DMS114 treated with DMSO at 0.1 percent for 48 hours (cell line): ENCODE measurements around the gene TF.
"Not testable (repeated sequence)": the region's sequence is repeated elsewhere in the genome, so short reads cannot be mapped to it uniquely, and the experiment has no call there.

Experiments used
- DNase-seq: peaks from one replicate; lab custom pipeline; 2025; ENCODE audit not compliant: unreplicated experiment; lab: John Stamatoyannopoulos, UW

Gene TF

DNA sequence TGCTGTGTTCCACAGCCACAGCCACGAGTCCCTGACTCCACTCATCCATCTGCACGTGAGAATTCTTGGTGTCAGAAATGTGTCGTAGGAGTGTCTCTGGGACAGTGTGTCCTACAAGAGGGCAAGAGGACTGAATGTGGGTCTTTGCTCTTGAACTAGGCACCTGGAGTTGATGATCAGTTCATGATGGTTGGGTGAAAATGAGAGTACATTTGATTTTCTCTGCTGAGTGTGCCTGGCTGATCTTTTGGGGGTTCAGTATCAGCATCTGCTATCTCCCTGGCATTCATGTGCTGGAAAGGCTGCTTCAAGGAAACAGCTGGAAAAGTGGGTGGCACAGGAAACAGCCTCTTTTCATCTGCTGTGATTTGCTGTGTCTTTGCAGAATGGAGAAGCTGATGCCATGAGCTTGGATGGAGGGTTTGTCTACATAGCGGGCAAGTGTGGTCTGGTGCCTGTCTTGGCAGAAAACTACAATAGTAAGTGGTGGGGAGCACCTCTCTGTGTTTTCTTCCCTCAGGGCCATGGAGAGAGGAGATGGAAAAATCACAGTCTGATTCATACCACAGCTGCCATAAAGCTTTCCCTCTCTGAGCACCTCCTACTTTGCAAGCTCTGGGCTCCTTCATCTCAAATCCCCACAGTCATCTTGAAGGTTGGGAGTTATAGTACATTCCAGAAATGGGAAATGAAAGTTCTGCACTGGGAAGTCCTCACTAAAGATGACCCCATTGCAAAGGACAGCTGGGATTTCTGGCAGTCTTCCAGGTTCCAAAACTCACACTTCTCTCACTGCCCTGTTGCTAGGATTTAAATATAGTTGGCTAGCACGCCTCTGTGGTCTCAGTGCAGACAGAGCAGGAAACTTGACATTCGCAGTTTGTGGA, 17.8 kb downstream of the TF start:
- no peak for DNase-seq

DNA sequence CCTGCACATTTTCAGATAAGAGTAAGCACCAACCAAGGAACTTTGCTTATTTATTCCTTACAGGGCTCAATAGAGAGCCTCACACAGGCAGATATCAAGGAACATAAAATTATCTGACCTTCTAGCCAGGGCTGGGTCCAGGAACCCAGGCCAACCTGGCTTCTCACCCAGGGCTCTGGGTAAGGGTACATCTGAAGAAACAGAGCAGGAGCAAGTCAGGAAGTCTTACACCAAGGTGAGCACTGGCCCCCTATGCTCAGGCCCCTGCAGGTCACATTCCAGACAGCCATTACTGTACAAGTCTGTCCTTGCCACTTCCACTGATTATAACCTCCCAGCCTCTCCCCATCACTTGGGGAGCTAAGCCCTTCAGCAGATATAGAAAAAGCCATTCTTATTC, 19.1 kb downstream of the TF start:
- no peak for DNase-seq

GRCh38 chr3:133767607-133768006, 21.4 kb downstream of the TF start:
- no peak for DNase-seq

GRCh38 chr3:133769536-133769935, 23.3 kb downstream of the TF start:
- no peak for DNase-seq

- DNase-seq: no peak
Observed at GRCh38 chr3:133773732-133774131, 27.5 kb downstream of the TF start.

GRCh38 chr3:133775309-133775708, 29.1 kb downstream of the TF start:
- no peak for DNase-seq

GRCh38 chr3:133775835-133776234, 29.6 kb downstream of the TF start:
- DNase-seq: no peak

- no peak for DNase-seq
Observed at GRCh38 chr3:133776794-133777438, 30.7 kb downstream of the TF start.

- no peak for DNase-seq
Observed at GRCh38 chr3:133777807-133778568, 31.8 kb downstream of the TF start.

GRCh38 chr3:133779626-133780203, 33.5 kb downstream of the TF start:
- no peak for DNase-seq

- DNase-seq: not testable (repeated sequence)
Observed at GRCh38 chr3:133780756-133781155, 34.6 kb downstream of the TF start.

- no peak for DNase-seq
Observed at GRCh38 chr3:133781570-133781969, 35.4 kb downstream of the TF start.

DNA sequence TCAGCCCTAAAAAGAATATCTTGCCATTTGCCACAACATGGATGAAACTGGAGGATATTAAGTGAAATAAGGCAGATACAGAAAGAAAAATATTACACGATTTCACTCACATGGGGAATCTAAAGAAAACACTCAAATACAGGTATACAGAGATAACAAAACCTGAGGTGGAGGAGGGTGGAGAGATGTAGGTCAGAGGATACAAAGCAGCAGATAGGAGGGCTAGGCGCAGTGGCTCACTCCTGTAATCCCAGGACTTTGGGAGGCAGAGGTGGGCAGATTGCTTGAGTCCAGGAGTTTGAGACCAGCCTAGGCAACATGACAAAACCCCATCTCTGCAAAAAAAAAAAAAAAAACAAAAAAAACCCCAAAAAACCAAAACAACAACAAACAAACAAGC, 36.3 kb downstream of the TF start:
- DNase-seq: no peak

GRCh38 chr3:133783762-133784161, 37.6 kb downstream of the TF start:
- DNase-seq: no peak

DNA sequence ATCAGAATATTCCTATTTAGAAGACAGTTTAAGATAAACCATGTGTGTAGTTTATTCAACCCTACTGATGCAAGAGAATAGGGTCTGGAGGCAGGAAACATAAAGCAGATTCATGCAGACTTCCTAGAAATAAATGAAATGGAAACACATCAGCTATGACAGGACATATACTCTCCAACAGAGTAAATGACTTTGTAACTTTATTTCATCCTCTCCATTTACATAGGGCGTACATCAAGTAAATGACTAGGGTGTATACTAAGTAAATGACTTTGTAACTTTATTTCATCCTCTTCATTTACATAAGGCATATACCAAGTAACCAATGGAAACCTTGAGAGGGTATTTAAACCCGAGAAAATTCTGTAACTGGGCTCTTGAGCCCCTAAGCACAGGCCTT, 41.8 kb downstream of the TF start:
- no peak for DNase-seq

DNA sequence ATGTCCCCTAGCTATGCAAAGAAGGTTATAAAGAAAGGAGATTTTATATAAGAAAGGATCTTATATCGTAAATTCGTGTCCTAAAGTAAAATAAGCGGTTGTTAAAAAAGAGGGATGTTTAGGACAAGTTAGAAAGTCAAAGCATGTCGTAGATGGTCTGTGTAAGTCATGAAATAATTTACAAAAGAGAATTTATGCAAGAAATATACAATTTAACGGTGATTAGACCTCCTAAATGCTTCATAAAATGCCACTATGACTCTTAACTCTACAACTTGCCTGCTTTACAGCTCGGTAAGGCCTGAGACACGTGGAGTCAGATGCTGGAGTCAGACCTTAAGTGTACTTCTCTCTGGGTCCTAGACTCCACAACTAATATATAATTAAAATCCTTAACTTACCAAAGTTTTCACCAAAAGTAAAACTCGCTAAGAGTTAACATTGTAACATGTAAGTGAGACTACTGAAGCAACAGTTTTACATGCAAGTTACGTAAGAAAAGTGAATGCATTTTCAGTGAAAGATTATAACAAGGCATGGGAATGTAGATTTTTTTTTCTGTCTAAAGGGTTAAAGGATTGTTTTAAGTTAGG, 46.1 kb downstream of the TF start:
- DNase-seq: no peak

DNA sequence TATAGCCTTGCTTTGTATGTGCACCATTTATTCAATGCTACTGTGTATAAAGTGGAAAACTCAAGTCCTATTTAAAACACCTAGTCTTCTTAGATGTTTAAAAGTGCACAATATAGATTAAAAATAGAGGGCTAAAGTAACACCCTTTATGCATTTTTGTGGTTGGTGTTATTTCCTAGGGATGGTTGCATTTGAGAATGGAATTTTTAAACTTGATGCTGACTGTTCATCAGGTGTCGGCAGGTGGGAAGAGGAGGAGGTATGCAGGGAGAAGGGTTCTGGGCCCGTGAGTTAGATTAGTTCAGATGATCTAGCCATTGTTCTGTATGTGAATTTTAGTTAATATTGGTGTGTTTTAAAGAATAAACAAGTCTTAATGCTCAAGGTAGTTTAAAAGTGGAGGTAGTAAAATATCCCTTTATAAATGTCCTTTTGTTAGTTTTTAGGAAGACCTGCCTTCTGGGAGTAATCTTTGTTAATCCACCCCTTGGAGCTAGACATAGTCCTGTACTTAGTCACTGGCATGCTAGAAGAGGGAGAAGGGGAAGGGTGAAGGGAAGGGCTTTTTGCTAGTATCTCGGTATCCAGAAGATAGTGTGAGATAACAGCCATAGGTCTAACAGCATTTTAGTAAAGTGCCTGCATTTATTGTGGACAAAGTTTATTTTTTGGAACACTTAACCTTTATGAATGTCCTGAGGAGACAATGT, 51.4 kb downstream of the TF start:
- DNase-seq: no peak

GRCh38 chr3:133799794-133800585, 53.8 kb downstream of the TF start:
- DNase-seq: no peak

DNA sequence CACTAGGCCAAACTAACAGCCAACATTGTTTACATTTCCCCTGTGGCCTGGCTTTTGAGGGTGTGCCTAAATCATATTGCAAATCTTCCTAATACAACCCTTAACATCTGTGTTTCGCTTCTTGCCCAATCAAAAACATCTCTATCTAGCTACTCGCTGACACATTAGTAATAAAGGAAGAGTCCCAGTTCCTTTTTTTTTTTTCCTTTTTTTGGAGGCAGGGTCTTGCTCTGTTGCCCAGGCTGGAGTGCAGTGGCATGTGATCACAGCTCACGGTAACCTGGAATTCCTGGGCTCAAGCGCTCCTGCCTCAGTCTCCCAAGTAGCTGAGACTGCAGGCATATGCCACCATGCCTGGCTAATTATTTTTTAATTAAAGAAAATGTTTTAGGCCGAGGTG, 57.3 kb downstream of the TF start:
- DNase-seq: no peak

GRCh38 chr3:133804896-133805295, 58.7 kb downstream of the TF start:
- no peak for DNase-seq
